ENCODE results near the gene DYNC1LI2.

The DYNC1LI2 gene

GRCh38 chr16:66677179-66677578 is 74.2 kb downstream of the DYNC1LI2 start:
- no peak for TF ChIP-seq CTCF (IDR thresholded peaks at IDR 0.05; ENCODE audit: low read length)
- TF ChIP-seq EZH2phosphoT487 (IDR thresholded peaks at IDR 0.05; ENCODE audit: low read length) = no peak
- TF ChIP-seq EZH2 (optimal IDR thresholded peaks at IDR 0.05; ENCODE audit: low read depth, low read length) = no peak
- H3K9me3 ChIP-seq (replicated peaks; ENCODE audit: insufficient read depth, low read length) = no peaks in the 10 kb centered on the region
- no peak overlapping the region for H3K9ac ChIP-seq (ENCODE audit: low read length)
- no peak overlapping the region for H3K4me2 ChIP-seq (ENCODE audit: low read depth, low read length)
- DNase-seq = no peak
- no peaks in the 10 kb centered on the region for H3K9me2 ChIP-seq (replicated peaks; ENCODE audit: insufficient read depth, low read length)
- H3K4me3 ChIP-seq (ENCODE audit: low read length) = no peak overlapping the region
- H3K79me2 ChIP-seq (ENCODE audit: low read length) = peaks cover 19% of the 10 kb centered on the region; the same call in 1 of the 2 replicates
- H3K27ac ChIP-seq (ENCODE audit: low read length) = no peak overlapping the region
- H3K36me3 ChIP-seq (replicated peaks; ENCODE audit: insufficient read depth, low read length) = no peaks in the 10 kb centered on the region
- no peaks in the 10 kb centered on the region for H3K27me3 ChIP-seq (replicated peaks; ENCODE audit: insufficient read depth, low read length)
- no peaks in the 10 kb centered on the region for H4K20me1 ChIP-seq (ENCODE audit: insufficient read depth, low read length)
- no peaks in the 10 kb centered on the region for H3F3A ChIP-seq (ENCODE audit: insufficient read depth, low read length)
- no peaks in the 10 kb centered on the region for H3K4me1 ChIP-seq (ENCODE audit: low read length)
- H2AFZ ChIP-seq (ENCODE audit: low read length) = no peak overlapping the region

DNA sequence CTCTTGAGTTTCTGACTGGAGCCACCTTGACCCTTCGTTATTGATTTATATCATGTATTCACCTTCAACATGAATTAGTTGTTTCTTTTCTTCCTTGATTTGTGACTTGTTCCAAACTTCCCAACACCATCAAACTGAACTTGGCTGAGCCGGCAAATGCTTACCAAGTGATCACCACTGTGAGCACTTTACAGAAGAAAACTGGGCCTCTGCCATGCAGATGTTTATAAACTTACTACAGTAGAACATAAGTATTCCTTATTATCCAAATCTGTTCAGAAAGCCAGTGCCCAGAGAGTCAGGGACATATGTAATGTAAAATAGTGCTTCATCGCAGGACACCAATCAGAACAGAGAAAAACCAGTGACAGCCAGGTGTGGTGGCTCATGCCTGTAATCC is 74.8 kb downstream of the DYNC1LI2 start:
- Histone ChIP-seq H2AFZ (ENCODE audit: low read length) (no peak overlapping the region), H3F3A (ENCODE audit: insufficient read depth, low read length) (no peaks in the 10 kb centered on the region), H3K4me1 (ENCODE audit: low read length) (no peaks in the 10 kb centered on the region), H3K27ac (ENCODE audit: low read length) (no peak overlapping the region), H3K4me2 (ENCODE audit: low read depth, low read length) (no peak overlapping the region), H3K27me3 (replicated peaks; ENCODE audit: insufficient read depth, low read length) (no peaks in the 10 kb centered on the region), H3K9me3 (replicated peaks; ENCODE audit: insufficient read depth, low read length) (no peaks in the 10 kb centered on the region), H3K4me3 (ENCODE audit: low read length) (no peak overlapping the region), H3K9ac (ENCODE audit: low read length) (no peak overlapping the region), H3K36me3 (replicated peaks; ENCODE audit: insufficient read depth, low read length) (no peaks in the 10 kb centered on the region), H4K20me1 (ENCODE audit: insufficient read depth, low read length) (no peaks in the 10 kb centered on the region), H3K9me2 (replicated peaks; ENCODE audit: insufficient read depth, low read length) (no peaks in the 10 kb centered on the region), H3K79me2 (ENCODE audit: low read length) (peaks cover 15% of the 10 kb centered on the region; the same call in 1 of the 2 replicates)
- TF ChIP-seq CTCF (IDR thresholded peaks at IDR 0.05; ENCODE audit: low read length) (no peak), EZH2phosphoT487 (IDR thresholded peaks at IDR 0.05; ENCODE audit: low read length) (no peak)
- no peak for DNase-seq

DNA sequence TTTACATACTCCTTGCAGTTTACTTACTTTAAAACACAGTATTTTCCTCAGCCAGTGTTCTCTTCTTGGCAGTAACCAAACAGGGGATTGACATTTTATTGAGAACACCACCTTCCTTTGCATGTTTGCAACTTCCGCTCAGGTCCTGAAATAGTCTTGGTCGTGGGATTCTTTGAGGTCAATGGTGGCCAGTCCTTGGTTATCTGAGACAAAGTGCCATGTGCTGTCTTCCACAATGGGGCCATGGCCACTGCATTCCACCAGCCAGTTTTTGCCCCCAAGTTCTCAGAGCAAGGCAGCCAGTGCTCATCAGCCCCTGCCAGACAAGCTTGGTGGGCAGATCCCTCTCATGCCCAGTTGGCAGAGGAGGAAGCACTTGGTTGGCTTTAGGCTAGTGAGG is 77.7 kb downstream of the DYNC1LI2 start:
- peaks cover 5% of the 10 kb centered on the region; the same call in 1 of the 2 replicates for H3K4me1 ChIP-seq (ENCODE audit: low read length)

More for the DNA sequence above, 77.7 kb downstream of the DYNC1LI2 start:
- no peak overlapping the region for H3K4me3 ChIP-seq (ENCODE audit: low read length)
- H3K36me3 ChIP-seq (replicated peaks; ENCODE audit: insufficient read depth, low read length) = no peaks in the 10 kb centered on the region
- no peaks in the 10 kb centered on the region for H3K9me3 ChIP-seq (replicated peaks; ENCODE audit: insufficient read depth, low read length)
- no peak overlapping the region for H2AFZ ChIP-seq (ENCODE audit: low read length)
- no peaks in the 10 kb centered on the region for H3K27me3 ChIP-seq (replicated peaks; ENCODE audit: insufficient read depth, low read length)
- no peak for DNase-seq
- H3K27ac ChIP-seq (ENCODE audit: low read length) = no peak overlapping the region
- no peaks in the 10 kb centered on the region for H3K9me2 ChIP-seq (replicated peaks; ENCODE audit: insufficient read depth, low read length)
- H4K20me1 ChIP-seq (ENCODE audit: insufficient read depth, low read length) = no peaks in the 10 kb centered on the region
- TF ChIP-seq CTCF (IDR thresholded peaks at IDR 0.05; ENCODE audit: low read length) = no peak
- no peak for TF ChIP-seq EZH2 (optimal IDR thresholded peaks at IDR 0.05; ENCODE audit: low read depth, low read length)
- no peak for TF ChIP-seq EZH2phosphoT487 (IDR thresholded peaks at IDR 0.05; ENCODE audit: low read length)
- H3K9ac ChIP-seq (ENCODE audit: low read length) = no peak overlapping the region
- H3K79me2 ChIP-seq (ENCODE audit: low read length) = peaks cover 22% of the 10 kb centered on the region
- H3K4me2 ChIP-seq (ENCODE audit: low read depth, low read length) = no peak overlapping the region
- H3F3A ChIP-seq (ENCODE audit: insufficient read depth, low read length) = no peaks in the 10 kb centered on the region

Measured in MM.1S (cell line).